HG02759 (cell line): ENCODE data around the gene ZMIZ2.
"Not testable (repeated sequence)": the region's sequence is repeated elsewhere in the genome, so short reads cannot be mapped to it uniquely, and the experiment has no call there.

Experiments used
- ATAC-seq: cut with Tn5 transposase; IDR thresholded peaks from one replicate; pipeline ENCODE4 v1.9.1; 2021; ENCODE audit warnings: mild to moderate bottlenecking, moderate library complexity; ENCODE audit not compliant: unreplicated experiment

Gene ZMIZ2

GRCh38 chr7:44769376-44769775, 20.7 kb downstream of the ZMIZ2 start:
- no peak for ATAC-seq

- peak; percentile 72 for ATAC-seq
These were observed 21.2 kb downstream of the ZMIZ2 start for GRCh38 chr7:44769776-44770294.

- ATAC-seq: no peak
These were observed 22.7 kb downstream of the ZMIZ2 start for GRCh38 chr7:44771358-44771757.

GRCh38 chr7:44772440-44772839, 23.8 kb downstream of the ZMIZ2 start:
- no peak for ATAC-seq

GRCh38 chr7:44772867-44773266, 24.2 kb downstream of the ZMIZ2 start:
- no peak for ATAC-seq

GRCh38 chr7:44774486-44774885, 25.8 kb downstream of the ZMIZ2 start:
- not testable (repeated sequence) for ATAC-seq

GRCh38 chr7:44775383-44776107, 26.9 kb downstream of the ZMIZ2 start:
- no peak for ATAC-seq

- no peak for ATAC-seq
These were observed 27.6 kb downstream of the ZMIZ2 start for GRCh38 chr7:44776211-44776610.

GRCh38 chr7:44782460-44782859, 33.8 kb downstream of the ZMIZ2 start:
- ATAC-seq: no peak

- ATAC-seq: no peak
These were observed 34.8 kb downstream of the ZMIZ2 start for GRCh38 chr7:44783407-44783806.

- ATAC-seq: no peak
These were observed 35.7 kb downstream of the ZMIZ2 start for GRCh38 chr7:44784364-44784763.

GRCh38 chr7:44785218-44785617, 36.6 kb downstream of the ZMIZ2 start:
- not testable (repeated sequence) for ATAC-seq

GRCh38 chr7:44787041-44787440, 38.4 kb downstream of the ZMIZ2 start:
- no peak for ATAC-seq

GRCh38 chr7:44787762-44788161, 39.1 kb downstream of the ZMIZ2 start:
- ATAC-seq: no peak

GRCh38 chr7:44789990-44790389, 41.3 kb downstream of the ZMIZ2 start:
- ATAC-seq: no peak

- ATAC-seq: no peak
These were observed 42.9 kb downstream of the ZMIZ2 start for GRCh38 chr7:44791278-44792219.

GRCh38 chr7:44793919-44794318, 45.3 kb downstream of the ZMIZ2 start:
- no peak for ATAC-seq

- ATAC-seq: no peak
These were observed 45.7 kb downstream of the ZMIZ2 start for GRCh38 chr7:44794331-44794730.

GRCh38 chr7:44796034-44796503, 47.4 kb downstream of the ZMIZ2 start:
- ATAC-seq: no peak

- ATAC-seq: peak; percentile 88
These were observed 48.1 kb downstream of the ZMIZ2 start, which contains the start of gene PPIA for GRCh38 chr7:44796504-44797328. Gene PPIA, plus strand, starts transcription at chr7:44796681. Its CDS starts 44 bp downstream, at chr7:44796725.
